WERI-Rb-1 (cell line): Measurements from ENCODE around the gene RNF121.

Source experiments
- DNase-seq: peaks from one replicate; pipeline ENCODE4 v3.0.0-alpha.2; 2020
- H3K27ac ChIP-seq: fragments of 250-450 bp; sonication (Bioruptor Pico); 2 replicates; pipeline ENCODE4 v1.5.1; 2020; ENCODE audit warnings: mild to moderate bottlenecking, moderate library complexity
- H3K27me3 ChIP-seq: fragments of 250-450 bp; sonication (Bioruptor Pico); 2 replicates; pipeline ENCODE4 v1.5.1; 2021; ENCODE audit warnings: mild to moderate bottlenecking, low read depth, moderate library complexity; ENCODE audit not compliant: insufficient read depth, severe bottlenecking
- H3K36me3 ChIP-seq: fragments of 250-450 bp; sonication (Bioruptor Pico); 2 replicates; pipeline ENCODE4 v1.5.1; 2020; ENCODE audit warnings: mild to moderate bottlenecking, moderate library complexity
- H3K4me3 ChIP-seq: 2 replicates; pipeline ENCODE4 v1.5.1; 2011; ENCODE audit warnings: low read depth, mild to moderate bottlenecking, control low read depth, low read length
- H3K9me3 ChIP-seq: fragments of 250-450 bp; sonication (Bioruptor Pico); 2 replicates; pipeline ENCODE4 v1.5.1; 2021; ENCODE audit warnings: mild to moderate bottlenecking, moderate library complexity; ENCODE audit not compliant: severe bottlenecking
- TF ChIP-seq, protein P1 (sequence below): IDR thresholded peaks from 2 replicates; pipeline ENCODE4 v1.5.1; 2011; ENCODE audit warnings: low read depth, mild to moderate bottlenecking, control low read depth, inconsistent platforms, low read length

The RNF121 gene

GRCh38 chr11:72042064-72042745 lies 113.4 kb downstream of the RNF121 start:
- H3K4me3 ChIP-seq: peak overlapping the region; percentile 37
- peaks cover 36% of the 10 kb centered on the region for H3K36me3 ChIP-seq
- no peaks in the 10 kb centered on the region for H3K9me3 ChIP-seq
- H3K27ac ChIP-seq: peak overlapping the region; percentile 79
- DNase-seq: no peak
- H3K27me3 ChIP-seq: no peaks in the 10 kb centered on the region
- TF ChIP-seq, protein P1, sequence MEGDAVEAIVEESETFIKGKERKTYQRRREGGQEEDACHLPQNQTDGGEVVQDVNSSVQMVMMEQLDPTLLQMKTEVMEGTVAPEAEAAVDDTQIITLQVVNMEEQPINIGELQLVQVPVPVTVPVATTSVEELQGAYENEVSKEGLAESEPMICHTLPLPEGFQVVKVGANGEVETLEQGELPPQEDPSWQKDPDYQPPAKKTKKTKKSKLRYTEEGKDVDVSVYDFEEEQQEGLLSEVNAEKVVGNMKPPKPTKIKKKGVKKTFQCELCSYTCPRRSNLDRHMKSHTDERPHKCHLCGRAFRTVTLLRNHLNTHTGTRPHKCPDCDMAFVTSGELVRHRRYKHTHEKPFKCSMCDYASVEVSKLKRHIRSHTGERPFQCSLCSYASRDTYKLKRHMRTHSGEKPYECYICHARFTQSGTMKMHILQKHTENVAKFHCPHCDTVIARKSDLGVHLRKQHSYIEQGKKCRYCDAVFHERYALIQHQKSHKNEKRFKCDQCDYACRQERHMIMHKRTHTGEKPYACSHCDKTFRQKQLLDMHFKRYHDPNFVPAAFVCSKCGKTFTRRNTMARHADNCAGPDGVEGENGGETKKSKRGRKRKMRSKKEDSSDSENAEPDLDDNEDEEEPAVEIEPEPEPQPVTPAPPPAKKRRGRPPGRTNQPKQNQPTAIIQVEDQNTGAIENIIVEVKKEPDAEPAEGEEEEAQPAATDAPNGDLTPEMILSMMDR: no peak

GRCh38 chr11:72045849-72046248 lies 117.0 kb downstream of the RNF121 start:
- TF ChIP-seq, protein P1: no peak
- Histone ChIP-seq H3K4me3 (no peak overlapping the region), H3K27me3 (no peaks in the 10 kb centered on the region), H3K9me3 (no peaks in the 10 kb centered on the region), H3K36me3 (peaks cover 49% of the 10 kb centered on the region), H3K27ac (no peak overlapping the region)
- DNase-seq: no peak
